ENCODE measurements around the gene SULT1C3. TPM values are rescaled to one million over a fixed set of nuclear protein-coding genes. Genes with fewer than 3 reads are reported as not detected.

Gene SULT1C3
- total and polyA plus RNA-seq, 2 of the 13 experiments (the other 11 are each of a cell fraction or from before 2014, with no cell fraction given) = not detected

- 0 out of 2 replicates have a peak, but pooled peaks have one; percentile 19 for TF ChIP-seq FOXK1 (CRISPR knock-in tag; IDR thresholded peaks at IDR 0.05; ENCODE audit: borderline replicate concordance, low read depth)
- peak; percentile 32; the same call in 1 of the 2 replicates for TF ChIP-seq SOX5 (CRISPR knock-in tag; IDR thresholded peaks at IDR 0.05; ENCODE audit: borderline replicate concordance)
- TF ChIP-seq ZFX (CRISPR knock-in tag; IDR thresholded peaks at IDR 0.05; ENCODE audit: low read depth) = no peak
- TF ChIP-seq ZNF607 (CRISPR knock-in tag; IDR thresholded peaks at IDR 0.05; ENCODE audit: borderline replicate concordance) = no peak
- peak; percentile 66; the same call in 1 of the 2 replicates for TF ChIP-seq RXRB (CRISPR knock-in tag; IDR thresholded peaks at IDR 0.05; ENCODE audit: borderline replicate concordance)
- TF ChIP-seq POLR2AphosphoS5 (IDR thresholded peaks at IDR 0.05; ENCODE audit: low read depth, low read length) = no peak
- no peak for TF ChIP-seq CREB1 (IDR thresholded peaks at IDR 0.05)
- peak; percentile 30; the same call in 1 of the 2 replicates for TF ChIP-seq CREB1 (CRISPR knock-in tag; IDR thresholded peaks at IDR 0.05)
- TF ChIP-seq ARID5B (CRISPR knock-in tag; IDR thresholded peaks at IDR 0.05) = peak; percentile 74
- no peak for TF ChIP-seq ZNF24 (IDR thresholded peaks at IDR 0.05)
- peak; percentile 54; the same call in 1 of the 2 replicates for TF ChIP-seq HDAC1 (CRISPR knock-in tag; IDR thresholded peaks at IDR 0.05)
- TF ChIP-seq FOSL2 (CRISPR knock-in tag; IDR thresholded peaks at IDR 0.05) = no peak
- no peak for TF ChIP-seq CENPX (CRISPR knock-in tag; IDR thresholded peaks at IDR 0.05)
- 0 out of 2 replicates have a peak, but pooled peaks have one; percentile 52 for TF ChIP-seq MED1 (CRISPR knock-in tag; IDR thresholded peaks at IDR 0.05)
- no peak for TF ChIP-seq ESRRA (CRISPR knock-in tag; IDR thresholded peaks at IDR 0.05; ENCODE audit: low read depth)
- TF ChIP-seq, protein P1, sequence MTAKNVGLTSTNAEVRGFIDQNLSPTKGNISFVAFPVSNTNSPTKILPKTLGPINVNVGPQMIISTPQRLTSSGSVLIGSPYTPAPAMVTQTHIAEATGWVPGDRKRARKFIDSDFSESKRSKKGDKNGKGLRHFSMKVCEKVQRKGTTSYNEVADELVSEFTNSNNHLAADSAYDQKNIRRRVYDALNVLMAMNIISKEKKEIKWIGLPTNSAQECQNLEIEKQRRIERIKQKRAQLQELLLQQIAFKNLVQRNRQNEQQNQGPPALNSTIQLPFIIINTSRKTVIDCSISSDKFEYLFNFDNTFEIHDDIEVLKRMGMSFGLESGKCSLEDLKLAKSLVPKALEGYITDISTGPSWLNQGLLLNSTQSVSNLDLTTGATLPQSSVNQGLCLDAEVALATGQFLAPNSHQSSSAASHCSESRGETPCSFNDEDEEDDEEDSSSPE (CRISPR knock-in tag; IDR thresholded peaks at IDR 0.05) = peak; percentile 66; the same call in 1 of the 2 replicates
- peak; percentile 27; the same call in 1 of the 2 replicates for TF ChIP-seq HNF1B (CRISPR knock-in tag; IDR thresholded peaks at IDR 0.05)
- TF ChIP-seq HNF4A (CRISPR knock-in tag; IDR thresholded peaks at IDR 0.05) = 0 out of 2 replicates have a peak, but pooled peaks have one; percentile 11
- TF ChIP-seq ZNF331 (CRISPR knock-in tag; IDR thresholded peaks at IDR 0.05) = no peak
- TF ChIP-seq HNRNPK (IDR thresholded peaks at IDR 0.05; ENCODE audit: low read depth, low read length, poor library complexity, severe bottlenecking) = no peak
- peak; percentile 26; the same call in 1 of the 2 replicates for TF ChIP-seq NCOR1 (IDR thresholded peaks at IDR 0.05; ENCODE audit: borderline replicate concordance, low read length)
- peak; percentile 20; the same call in 1 of the 2 replicates for TF ChIP-seq PPARG (CRISPR knock-in tag; conservative IDR thresholded peaks at IDR 0.05)
- no peak for TF ChIP-seq ZUFSP (CRISPR knock-in tag; IDR thresholded peaks at IDR 0.05; ENCODE audit: borderline replicate concordance)
- TF ChIP-seq ZNF382 (CRISPR knock-in tag; IDR thresholded peaks at IDR 0.05; ENCODE audit: borderline replicate concordance) = no peak
Measured at GRCh38 chr2:108266218-108266617, 26.4 kb downstream of the SULT1C3 start (continued).

All from HepG2 (cell line).